Mucosa of stomach (tissue), 1 donor: ENCODE measurements around the gene ISOC1.
A peak's percentile ranks its signal among the peaks of the same experiment; 100 is the strongest.

Source experiments
- H3K27me3 ChIP-seq: one replicate; pipeline ENCODE4 v1.7.0; 2013; ENCODE audit warnings: mild to moderate bottlenecking, low read length; ENCODE audit not compliant: control insufficient read depth, insufficient read depth
- H3K36me3 ChIP-seq: one replicate; pipeline ENCODE4 v1.7.0; 2013; ENCODE audit warnings: low read length; ENCODE audit not compliant: control insufficient read depth, insufficient read depth
- H3K4me1 ChIP-seq: one replicate; pipeline ENCODE4 v1.7.0; 2013; ENCODE audit warnings: mild to moderate bottlenecking, low read length; ENCODE audit not compliant: control insufficient read depth, insufficient read depth
- H3K4me3 ChIP-seq: one replicate; pipeline ENCODE4 v1.7.0; 2013; ENCODE audit warnings: low read length
- H3K9ac ChIP-seq: one replicate; pipeline ENCODE4 v1.7.0; 2013; ENCODE audit warnings: mild to moderate bottlenecking, low read length, moderate library complexity
- H3K9me3 ChIP-seq: one replicate; pipeline ENCODE4 v1.7.0; 2013; ENCODE audit warnings: mild to moderate bottlenecking, low read length, moderate library complexity; ENCODE audit not compliant: control insufficient read depth
- donor health status: Pancreatic carcinoma.

ISOC1 gene

GRCh38 chr5:129094087-129094923 lies at the start of gene ISOC1:
ISOC1 (plus strand) TSS chr5:129094749; CDS start chr5:129094767, 18 bp downstream.
- Histone ChIP-seq H3K9me3 (no peaks in the 10 kb centered on the region), H3K27me3 (peaks cover 5% of the 10 kb centered on the region), H3K9ac (peak within 1 kb of the TSS; percentile 67), H3K4me3 (peak within 1 kb of the TSS; percentile 47), H3K4me1 (peaks cover 14% of the 10 kb centered on the region), H3K36me3 (no peaks in the 10 kb centered on the region)

DNA sequence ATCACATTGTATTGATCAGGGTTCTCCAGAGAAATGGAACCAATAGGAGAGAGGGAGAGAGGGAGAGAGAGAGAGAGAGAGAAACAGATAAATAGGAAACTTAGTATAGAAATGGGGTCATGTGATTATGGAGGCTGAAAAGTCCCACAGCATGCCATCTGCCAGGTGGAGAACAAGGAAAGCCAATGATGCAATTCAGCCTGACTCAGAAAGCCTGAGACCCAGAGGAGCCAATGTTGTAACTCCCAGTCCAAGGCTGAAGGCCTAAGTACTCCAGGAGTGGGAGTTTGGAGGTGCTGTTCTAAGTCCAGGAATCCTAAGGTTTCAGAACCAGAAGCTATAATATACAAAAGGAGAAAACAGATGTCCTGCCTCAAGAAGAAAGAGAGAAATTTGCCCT lies 48.4 kb upstream of the ISOC1 start:
- no peaks in the 10 kb centered on the region for H3K4me1 ChIP-seq
- no peak overlapping the region for H3K4me3 ChIP-seq
- H3K9me3 ChIP-seq, result no peaks in the 10 kb centered on the region
- no peak overlapping the region for H3K9ac ChIP-seq
- H3K36me3 ChIP-seq, result no peaks in the 10 kb centered on the region
- H3K27me3 ChIP-seq, result no peaks in the 10 kb centered on the region

DNA sequence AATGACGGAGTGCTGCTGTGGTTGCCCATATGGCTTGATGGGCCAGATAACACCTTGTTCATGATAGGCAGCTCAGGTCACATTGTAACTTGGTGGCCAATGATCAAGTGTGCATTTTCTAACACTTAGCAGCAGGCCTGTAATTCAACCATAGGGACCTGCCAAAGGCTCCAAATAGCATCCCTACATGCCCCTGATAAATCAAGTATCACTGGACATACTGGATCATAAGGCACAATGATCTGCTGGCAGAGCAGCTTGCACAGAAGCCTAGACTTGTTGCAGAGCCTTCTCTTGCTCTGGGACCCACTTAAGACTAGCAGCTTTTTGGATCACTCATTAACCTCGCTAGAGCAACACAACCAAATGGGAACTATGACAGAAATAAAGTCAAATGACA lies 46.0 kb upstream of the ISOC1 start:
- H3K36me3 ChIP-seq, result no peaks in the 10 kb centered on the region
- no peaks in the 10 kb centered on the region for H3K27me3 ChIP-seq
- H3K4me1 ChIP-seq, result no peaks in the 10 kb centered on the region
- H3K4me3 ChIP-seq, result no peak overlapping the region
- no peaks in the 10 kb centered on the region for H3K9me3 ChIP-seq
- no peak overlapping the region for H3K9ac ChIP-seq

GRCh38 chr5:129049126-129049799 lies 45.3 kb upstream of the ISOC1 start:
- H3K4me1 ChIP-seq, result no peaks in the 10 kb centered on the region
- no peaks in the 10 kb centered on the region for H3K9me3 ChIP-seq
- no peak overlapping the region for H3K4me3 ChIP-seq
- H3K27me3 ChIP-seq, result no peaks in the 10 kb centered on the region
- no peaks in the 10 kb centered on the region for H3K36me3 ChIP-seq
- no peak overlapping the region for H3K9ac ChIP-seq

DNA sequence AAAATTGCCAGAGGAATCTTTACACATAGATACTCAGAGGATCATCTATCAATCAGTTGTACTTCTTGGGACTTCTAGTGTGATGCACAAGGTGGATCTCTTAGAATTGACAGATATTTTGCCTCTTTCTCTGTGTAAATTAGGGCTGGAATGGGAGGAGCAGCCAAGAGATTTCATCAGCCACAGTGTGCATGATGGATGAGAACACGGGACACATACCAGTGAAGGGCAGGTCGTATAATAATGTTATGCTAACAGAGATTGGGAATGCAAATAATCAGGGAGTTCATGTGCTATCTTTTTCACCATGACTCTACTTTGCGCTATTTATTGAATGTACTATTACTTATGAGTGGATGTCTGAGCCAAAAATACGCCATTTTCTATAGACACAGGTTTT lies 43.3 kb upstream of the ISOC1 start:
- Histone ChIP-seq H3K9me3 (no peaks in the 10 kb centered on the region), H3K9ac (no peak overlapping the region), H3K36me3 (no peaks in the 10 kb centered on the region), H3K4me1 (no peaks in the 10 kb centered on the region), H3K4me3 (no peak overlapping the region), H3K27me3 (no peaks in the 10 kb centered on the region)

DNA sequence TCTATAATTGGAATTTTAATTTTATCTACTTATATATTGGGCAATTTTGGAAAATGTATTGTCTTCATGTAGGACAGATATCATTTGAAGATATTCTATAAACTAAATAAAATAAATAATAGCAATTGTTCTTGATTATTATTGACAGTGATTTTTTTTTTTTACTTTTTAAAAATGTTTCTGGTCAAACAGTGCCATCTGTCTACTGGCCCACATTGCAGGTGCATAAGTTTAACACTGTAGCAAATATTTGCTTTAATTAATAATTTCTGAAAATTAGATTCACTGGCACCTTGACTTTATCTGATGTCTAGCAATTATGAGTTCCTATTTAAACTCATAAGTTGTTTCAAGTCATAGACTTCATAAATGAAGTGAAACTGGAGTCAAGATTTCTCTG lies 41.1 kb upstream of the ISOC1 start:
- Histone ChIP-seq H3K9ac (no peak overlapping the region), H3K27me3 (no peaks in the 10 kb centered on the region), H3K4me1 (no peaks in the 10 kb centered on the region), H3K4me3 (no peak overlapping the region), H3K36me3 (no peaks in the 10 kb centered on the region), H3K9me3 (no peaks in the 10 kb centered on the region)

- H3K9ac ChIP-seq, result no peak overlapping the region
Measured at GRCh38 chr5:129057329-129057728, 37.2 kb upstream of the ISOC1 start.

GRCh38 chr5:129061849-129062248 lies 32.7 kb upstream of the ISOC1 start:
- Histone ChIP-seq H3K36me3 (no peaks in the 10 kb centered on the region), H3K9ac (no peak overlapping the region), H3K4me3 (no peak overlapping the region), H3K4me1 (no peaks in the 10 kb centered on the region), H3K27me3 (no peaks in the 10 kb centered on the region), H3K9me3 (no peaks in the 10 kb centered on the region)

More at GRCh38 chr5:129057329-129057728, 37.2 kb upstream of the ISOC1 start:
- H3K36me3 ChIP-seq, result no peaks in the 10 kb centered on the region
- no peaks in the 10 kb centered on the region for H3K9me3 ChIP-seq
- no peak overlapping the region for H3K4me3 ChIP-seq
- no peaks in the 10 kb centered on the region for H3K27me3 ChIP-seq
- no peaks in the 10 kb centered on the region for H3K4me1 ChIP-seq

DNA sequence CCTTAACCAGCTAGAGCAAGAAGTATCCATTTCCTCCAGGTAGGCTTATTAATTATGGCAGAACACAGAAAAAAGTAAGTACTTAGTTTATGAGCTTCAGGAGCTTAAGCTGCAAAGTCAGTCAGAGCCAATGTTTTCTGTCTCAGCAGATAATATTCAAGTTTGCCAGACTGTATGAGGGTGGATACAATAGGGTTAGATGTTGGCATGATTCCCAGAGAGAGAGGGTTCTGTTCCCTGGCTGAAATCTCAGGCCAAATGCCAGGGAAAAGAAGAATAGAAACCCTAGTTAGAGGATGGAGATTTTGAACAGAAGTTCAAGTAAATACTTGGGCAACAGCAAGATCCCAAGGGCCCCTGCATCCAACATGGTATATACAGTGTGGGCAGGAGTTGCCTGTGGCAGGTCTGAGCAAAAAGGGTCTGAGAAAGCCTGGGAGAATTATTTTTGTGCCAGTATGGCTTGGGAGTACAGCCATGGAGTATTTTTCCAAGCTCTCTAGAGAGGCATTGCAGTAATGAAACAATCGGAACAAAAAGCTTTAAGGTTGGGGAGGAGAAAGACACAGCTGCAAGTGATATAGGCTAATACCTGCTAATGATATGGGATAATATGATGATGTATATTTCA lies 31.0 kb upstream of the ISOC1 start:
- H3K4me1 ChIP-seq, result no peaks in the 10 kb centered on the region
- no peaks in the 10 kb centered on the region for H3K27me3 ChIP-seq
- no peak overlapping the region for H3K4me3 ChIP-seq
- H3K9ac ChIP-seq, result no peak overlapping the region
- no peaks in the 10 kb centered on the region for H3K9me3 ChIP-seq
- no peaks in the 10 kb centered on the region for H3K36me3 ChIP-seq

- no peaks in the 10 kb centered on the region for H3K4me1 ChIP-seq
- H3K27me3 ChIP-seq, result no peaks in the 10 kb centered on the region
- H3K36me3 ChIP-seq, result no peaks in the 10 kb centered on the region
- H3K9ac ChIP-seq, result no peak overlapping the region
- H3K9me3 ChIP-seq, result no peaks in the 10 kb centered on the region
- H3K4me3 ChIP-seq, result no peak overlapping the region
Measured at GRCh38 chr5:129065721-129066120, 28.8 kb upstream of the ISOC1 start.

DNA sequence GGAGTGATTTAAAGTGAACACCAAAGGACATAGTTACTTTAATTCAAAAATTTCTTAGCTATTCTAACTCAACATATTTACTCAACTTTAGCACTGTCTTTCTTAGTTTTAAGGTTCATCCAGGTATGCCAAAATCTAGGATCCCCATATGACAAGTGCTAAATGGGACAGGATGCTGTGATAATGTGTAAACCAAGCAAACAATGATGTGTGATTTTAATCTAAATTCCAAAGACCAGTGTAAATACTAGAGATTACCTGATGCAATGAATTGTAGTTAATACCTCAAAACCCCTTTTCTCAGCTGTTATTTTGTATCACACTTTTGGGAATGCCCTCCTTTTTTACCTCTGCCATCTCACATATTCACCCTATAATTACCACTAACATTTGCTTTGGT lies 26.8 kb upstream of the ISOC1 start:
- Histone ChIP-seq H3K9me3 (no peaks in the 10 kb centered on the region), H3K27me3 (no peaks in the 10 kb centered on the region), H3K36me3 (no peaks in the 10 kb centered on the region), H3K4me3 (no peak overlapping the region), H3K9ac (no peak overlapping the region), H3K4me1 (no peaks in the 10 kb centered on the region)

DNA sequence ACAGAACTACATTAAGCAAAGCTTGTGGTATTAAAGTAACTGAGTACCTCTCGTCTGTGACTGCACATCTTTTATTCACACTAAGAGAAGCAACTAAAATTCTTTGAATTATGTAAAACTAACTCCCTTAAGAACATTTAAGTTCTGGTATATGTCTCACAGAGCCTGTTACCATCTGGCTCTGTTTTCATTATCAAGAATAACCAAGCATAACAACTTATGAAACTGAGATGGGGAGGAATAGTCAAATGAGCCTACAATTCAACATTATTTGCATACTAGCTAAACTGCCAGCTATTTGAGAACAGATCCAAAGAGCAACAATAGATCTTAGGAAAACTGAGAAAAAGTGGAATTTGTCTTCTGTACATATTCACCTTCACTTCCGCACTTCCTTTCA lies 25.3 kb upstream of the ISOC1 start:
- Histone ChIP-seq H3K9me3 (no peaks in the 10 kb centered on the region), H3K4me1 (no peaks in the 10 kb centered on the region), H3K9ac (no peak overlapping the region), H3K4me3 (no peak overlapping the region), H3K27me3 (no peaks in the 10 kb centered on the region), H3K36me3 (no peaks in the 10 kb centered on the region)
